Adrenal gland (tissue), 12 donors: ENCODE data around the gene CHST8. TPM values are rescaled to one million over a fixed set of nuclear protein-coding genes. Genes with fewer than 3 reads are reported as not detected.

ENCODE experiments used
- DNase-seq, 7 donors: peaks; one replicate each; pipeline ENCODE4 v3.0.0-alpha.2; 2019 to 2020
- H3K27ac ChIP-seq, 5 donors: fragments of 200-600 bp; sonication (generic) in 4 of 5; 1 replicate in 3 of 5; 2 replicates in 2 of 5; pipeline versions ENCODE4 v1.5.1 to v1.8.0; 2016 to 2020; ENCODE audit warnings: mild to moderate bottlenecking in 1 of 5
- H3K27me3 ChIP-seq: fragments of 200-600 bp; 2 replicates; pipeline ENCODE4 v1.8.0; 2021
- H3K36me3 ChIP-seq, 2 donors: fragments of 200-600 bp; replicated peaks in 1 of 2; 1 replicate in 1 of 2; 2 replicates in 1 of 2; pipeline versions ENCODE4 v1.5.1 to v1.8.0; 2018 to 2022
- H3K4me1 ChIP-seq, 2 donors: fragments of 200-600 bp; replicated peaks in 1 of 2; 1 replicate in 1 of 2; 2 replicates in 1 of 2; pipeline versions ENCODE4 v1.5.1 to v1.8.0; 2018 to 2021
- H3K4me3 ChIP-seq, 4 donors: fragments of 200-600 bp; sonication (generic) in 3 of 4; one replicate each; pipeline ENCODE4 v1.5.1; 2016 to 2018
- H3K9me3 ChIP-seq, 3 donors: fragments of 200-600 bp; sonication (generic) in 1 of 3; replicated peaks in 1 of 3; 1 replicate in 2 of 3; 2 replicates in 1 of 3; pipeline versions ENCODE4 v1.5.1 to v1.8.0; 2016 to 2021
- POLR2A ChIP-seq, 2 donors: fragments of 450-650 bp; IDR thresholded peaks; one replicate each; pipeline ENCODE4 v1.6.1; 2017; ENCODE audit warnings: antibody characterized with exemption in 2 of 2, mild to moderate bottlenecking in 2 of 2, moderate library complexity in 1 of 2
- WGBS, 4 donors: extraction: QIAGEN DNeasy Blood & Tissue Kit in 2 of 4; methylation state at CpG; one replicate each; pipeline versions ENCODE4 v1.1.5 to v1.1.7; 2013 to 2017; 5-methylcytosine and 5-hydroxymethylcytosine counted together
- intact Hi-C, 2 donors: fragments of 100-400 bp; cut with DNase I; formaldehyde crosslinking; loops; one replicate each; pipeline versions ENCODE4 v1.14.1 to v1.15.0; 2022 to 2023
- polyA plus RNA-seq, 3 donors: library from polyadenylated mRNA; stranded (reverse); fragments of 200-250 nt in 2 of 3; fragments of 350-450 nt in 1 of 3; fragmentation: Illumina TruSeq in 1 of 3; extraction: RNeasy Lipid Tissue Mini Kit (QIAGEN cat#74804) in 1 of 3; gene quantifications; one replicate each; pipeline ENCODE4 v1.2.3, GENCODE V29; 2013 to 2014
- total RNA-seq, 9 donors: library from RNA; depleted of rRNA in 4 of 9; stranded (reverse); fragments of >200 nt in 4 of 9; fragments of 120-200 nt in 1 of 9; fragmentation: NEBNext Ultra II Directional in 1 of 9; extraction: Animal tissue kit (Norgen Biotek cat#: 25700) in 1 of 9; gene quantifications; one replicate each; pipeline versions ENCODE4 v1.1.0 to v1.2.4, GENCODE V29; 2013 to 2023
- TF ChIP-seq, protein P1 (sequence below), 6 experiments: fragments of 450-650 bp in 4 of 6; fragments of 200-600 bp in 2 of 6; sonication (generic) in 1 of 6; IDR thresholded peaks; 1 replicate in 5 of 6; 2 replicates in 1 of 6; pipeline versions ENCODE4 v1.5.1 to v1.8.0; 2016 to 2021; ENCODE audit warnings: antibody characterized with exemption in 6 of 6, mild to moderate bottlenecking in 2 of 6, moderate library complexity in 1 of 6
- donor health status: healthy with polysubstance abuse.
- donor health status: Bipolar disorder and iron deficiency.
- donor health status: DM: yes; HTN: yes; CAD: no.
- donor health status: DM: no; HTN: no; CAD: no.
- donor health status: DM: no; HTN: no; CAD: no.
- donor health status: DM: yes; HTN: yes; CAD: no.

CHST8 gene
- total and polyA plus RNA-seq, 12 donors: 0.06 to 1.9 (median 0.61) TPM; not detected in 4

DNA sequence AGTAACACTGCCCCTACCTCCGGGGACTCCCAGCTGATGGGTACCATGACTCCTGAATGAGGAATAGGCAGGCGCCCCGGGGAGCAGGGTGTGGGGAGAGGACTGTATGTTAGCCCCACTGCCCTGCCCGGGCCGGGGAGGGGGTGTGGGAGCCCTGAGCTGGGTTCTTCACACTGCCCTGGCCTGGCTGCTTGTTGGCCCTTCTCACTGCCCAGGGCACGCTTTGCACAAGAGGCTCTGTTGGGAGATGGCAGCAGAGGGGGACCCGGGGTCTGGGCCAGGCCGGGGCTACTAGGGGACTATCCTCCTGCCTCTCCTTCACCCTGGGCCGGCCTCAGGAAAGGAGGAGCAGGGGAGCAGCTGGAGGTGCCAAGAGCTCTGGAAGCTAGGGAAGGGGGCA, 155.6 kb downstream of the CHST8 start:
- no peak for DNase-seq
- intact Hi-C loops: loop anchor here (5.0 to 10.0 kb wide), 4 partner anchors 220 to 533 kb away; no protein-coding TSS in a partner anchor
- Histone ChIP-seq H3K4me3 (no peak overlapping the region), H3K36me3 (no peaks in the 10 kb centered on the region), H3K27ac (no peak overlapping the region), H3K4me1 (no peaks in the 10 kb centered on the region), H3K27me3 (no peaks in the 10 kb centered on the region), H3K9me3 (no peaks in the 10 kb centered on the region)
- TF ChIP-seq, protein P1, sequence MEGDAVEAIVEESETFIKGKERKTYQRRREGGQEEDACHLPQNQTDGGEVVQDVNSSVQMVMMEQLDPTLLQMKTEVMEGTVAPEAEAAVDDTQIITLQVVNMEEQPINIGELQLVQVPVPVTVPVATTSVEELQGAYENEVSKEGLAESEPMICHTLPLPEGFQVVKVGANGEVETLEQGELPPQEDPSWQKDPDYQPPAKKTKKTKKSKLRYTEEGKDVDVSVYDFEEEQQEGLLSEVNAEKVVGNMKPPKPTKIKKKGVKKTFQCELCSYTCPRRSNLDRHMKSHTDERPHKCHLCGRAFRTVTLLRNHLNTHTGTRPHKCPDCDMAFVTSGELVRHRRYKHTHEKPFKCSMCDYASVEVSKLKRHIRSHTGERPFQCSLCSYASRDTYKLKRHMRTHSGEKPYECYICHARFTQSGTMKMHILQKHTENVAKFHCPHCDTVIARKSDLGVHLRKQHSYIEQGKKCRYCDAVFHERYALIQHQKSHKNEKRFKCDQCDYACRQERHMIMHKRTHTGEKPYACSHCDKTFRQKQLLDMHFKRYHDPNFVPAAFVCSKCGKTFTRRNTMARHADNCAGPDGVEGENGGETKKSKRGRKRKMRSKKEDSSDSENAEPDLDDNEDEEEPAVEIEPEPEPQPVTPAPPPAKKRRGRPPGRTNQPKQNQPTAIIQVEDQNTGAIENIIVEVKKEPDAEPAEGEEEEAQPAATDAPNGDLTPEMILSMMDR (IDR thresholded peaks at IDR 0.05): no peak
- WGBS, 4 donors: 20 to 89% (median 78%) methylated on average over 1 to 9 of the region's 9 CpGs

DNA sequence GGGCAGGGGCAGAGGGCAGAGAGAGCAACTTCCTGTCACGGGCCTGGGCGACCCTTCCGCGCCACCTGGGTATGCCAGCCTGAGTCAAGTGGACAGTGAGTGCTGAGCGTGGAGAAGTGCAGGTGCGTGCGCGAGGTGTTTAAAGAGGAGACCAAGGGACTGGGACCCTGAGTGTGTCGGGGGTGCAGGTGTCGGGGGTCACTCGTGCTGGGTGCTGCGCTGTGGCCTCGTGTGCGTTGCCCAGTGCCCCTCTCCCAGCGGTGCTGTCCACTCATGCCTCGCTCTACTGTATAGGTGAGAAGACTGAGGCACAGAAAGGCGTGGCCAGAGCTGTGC, 156.0 kb downstream of the CHST8 start:
- no peaks in the 10 kb centered on the region for H3K4me1 ChIP-seq
- DNase-seq: no peak
- 52 to 58% (median 55%) methylated on average over 11 to 17 of the region's 17 CpGs for WGBS, 4 donors
- TF ChIP-seq POLR2A (IDR thresholded peaks at IDR 0.05): no peak
- TF ChIP-seq, protein P1 (IDR thresholded peaks at IDR 0.05): no peak
- no peaks in the 10 kb centered on the region for H3K27me3 ChIP-seq
- intact Hi-C loops: loop anchor here (5.0 to 10.0 kb wide), 4 partner anchors 220 to 533 kb away; no protein-coding TSS in a partner anchor
- H3K36me3 ChIP-seq: no peaks in the 10 kb centered on the region
- H3K27ac ChIP-seq: no peak overlapping the region
- no peak overlapping the region for H3K4me3 ChIP-seq
- H3K9me3 ChIP-seq: no peaks in the 10 kb centered on the region

DNA sequence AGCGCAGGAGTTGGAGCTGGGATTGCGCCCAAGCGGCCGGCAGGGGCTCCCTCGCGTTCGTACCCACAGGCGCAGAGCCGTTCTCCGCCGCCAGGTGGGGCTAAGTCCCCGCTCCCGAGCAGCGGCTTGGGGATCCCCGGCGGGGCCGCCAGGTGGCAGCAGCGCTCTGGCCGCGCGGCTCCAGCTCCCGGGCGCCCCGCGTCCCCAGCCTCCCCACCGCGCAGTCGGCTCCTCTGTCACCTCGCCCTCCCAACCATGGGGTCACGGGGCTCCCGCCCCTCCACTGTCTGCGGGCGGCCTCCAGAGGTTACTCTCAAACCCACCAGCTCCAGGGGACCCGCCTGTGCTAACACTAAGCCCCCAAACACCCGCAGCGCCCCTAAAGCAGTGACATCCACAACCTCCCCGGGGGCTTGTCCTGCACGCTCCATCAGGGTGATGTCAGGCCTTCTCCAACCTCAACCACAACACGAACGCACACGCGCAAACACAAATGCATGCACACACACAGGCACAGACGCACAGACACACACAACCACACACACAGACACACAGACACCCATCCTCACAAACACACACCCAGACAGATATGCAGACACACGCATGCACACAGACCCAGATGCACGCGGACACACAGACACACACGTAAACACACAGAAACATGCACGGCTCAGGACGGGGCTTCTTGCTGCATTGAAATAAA, 156.5 kb downstream of the CHST8 start:
- Histone ChIP-seq H3K4me3 (no peak overlapping the region), H3K27ac (no peak overlapping the region), H3K9me3 (no peaks in the 10 kb centered on the region), H3K36me3 (no peaks in the 10 kb centered on the region), H3K27me3 (no peaks in the 10 kb centered on the region), H3K4me1 (no peaks in the 10 kb centered on the region)
- DNase-seq: peak; percentile 69 to 86 (median 81)
- WGBS, 4 donors: 11 to 58% (median 30%) methylated on average over 9 to 49 of the region's 49 CpGs
- intact Hi-C loops: loop anchor here (5.0 to 10.0 kb wide), 4 partner anchors 219 to 533 kb away; no protein-coding TSS in a partner anchor
- peak in 1 of 2 donors; percentile 43 for TF ChIP-seq POLR2A (IDR thresholded peaks at IDR 0.05)
- TF ChIP-seq, protein P1 (IDR thresholded peaks at IDR 0.05): peak; percentile 96 to 100 (median 100)

DNA sequence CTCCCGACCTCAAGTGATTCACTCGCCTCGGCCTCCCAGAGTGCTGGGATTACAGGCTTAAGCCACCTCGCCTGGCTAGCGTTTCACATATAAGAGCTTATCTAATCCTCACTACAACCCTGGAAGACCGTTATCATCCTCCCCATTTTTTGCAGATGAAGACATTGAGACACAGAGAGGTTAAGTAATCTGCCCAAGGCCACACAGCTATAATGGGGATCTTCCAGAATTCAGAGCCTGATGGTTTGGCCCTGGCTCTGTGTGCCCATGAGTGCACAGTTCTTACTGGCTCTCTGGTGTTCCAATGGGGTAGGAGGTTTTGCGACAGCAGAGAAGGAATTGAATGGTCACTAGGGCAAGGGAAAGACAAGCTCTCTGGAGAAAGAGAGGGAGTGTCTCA, 158.1 kb downstream of the CHST8 start:
- H3K27me3 ChIP-seq: no peaks in the 10 kb centered on the region

More for the DNA sequence above, 158.1 kb downstream of the CHST8 start:
- H3K36me3 ChIP-seq: no peaks in the 10 kb centered on the region
- WGBS, 4 donors: 78 to 82% (median 80%) methylated on average over 7 of the region's 7 CpGs
- H3K9me3 ChIP-seq: no peaks in the 10 kb centered on the region
- no peak for DNase-seq
- no peaks in the 10 kb centered on the region for H3K4me1 ChIP-seq
- intact Hi-C loops: loop anchor here (5.0 to 10.0 kb wide), 4 partner anchors 217 to 535 kb away; no protein-coding TSS in a partner anchor
- H3K27ac ChIP-seq: no peak overlapping the region
- no peak for TF ChIP-seq POLR2A (IDR thresholded peaks at IDR 0.05)
- TF ChIP-seq, protein P1 (IDR thresholded peaks at IDR 0.05): no peak
- H3K4me3 ChIP-seq: no peak overlapping the region
